Measurements from ENCODE around the gene LCE6A. TPM values are rescaled to one million over a fixed set of nuclear protein-coding genes. Genes with fewer than 3 reads are reported as not detected.

LCE6A gene
- total RNA-seq, 1 donor from 2014 or later = not detected

Other genes with a start within 250 kb of the LCE6A start
- gene LCE3C, start 242.6 kb upstream of the LCE6A start, total RNA-seq = not detected in 2 replicates
- gene LCE3B, start 229.0 kb upstream of the LCE6A start, total RNA-seq = not detected in 2 replicates
- gene LCE3A, start 219.8 kb upstream of the LCE6A start, total RNA-seq = not detected in 2 replicates
- not detected in 2 replicates for gene LCE2D, start 179.5 kb upstream of the LCE6A start, total RNA-seq
- not detected in 2 replicates for gene LCE2C, start 167.6 kb upstream of the LCE6A start, total RNA-seq
- gene LCE2B, start 156.7 kb upstream of the LCE6A start, total RNA-seq = not detected in 2 replicates
- not detected in 2 replicates for gene LCE2A, start 144.5 kb upstream of the LCE6A start, total RNA-seq
- not detected in 2 replicates for gene LCE4A, start 134.7 kb upstream of the LCE6A start, total RNA-seq
- not detected in 2 replicates for gene KPRP, start 84.8 kb upstream of the LCE6A start, total RNA-seq
- gene LCE1F, start 67.7 kb upstream of the LCE6A start, total RNA-seq = not detected in 2 replicates
- not detected in 2 replicates for gene LCE1E, start 56.6 kb upstream of the LCE6A start, total RNA-seq
- not detected in 2 replicates for gene LCE1D, start 46.1 kb upstream of the LCE6A start, total RNA-seq
- gene LCE1C, start 36.2 kb upstream of the LCE6A start, total RNA-seq = not detected in 2 replicates
- not detected in 2 replicates for gene LCE1B, start 30.9 kb upstream of the LCE6A start, total RNA-seq
- not detected in 2 replicates for gene LCE1A, start 15.4 kb upstream of the LCE6A start, total RNA-seq
- gene LCE7A, start 17.1 kb downstream of the LCE6A start, total RNA-seq = not detected in 2 replicates
- gene SMCP, start 35.5 kb downstream of the LCE6A start, total RNA-seq = not detected in 2 replicates
- gene IVL, start 65.7 kb downstream of the LCE6A start, total RNA-seq = 1.2 and 2.3 TPM in 2 replicates
- not detected in 2 replicates for gene SPRR5, start 104.3 kb downstream of the LCE6A start, total RNA-seq
- gene SPRR4, start 127.8 kb downstream of the LCE6A start, total RNA-seq = not detected in 2 replicates
- gene SPRR1A, start 141.2 kb downstream of the LCE6A start, total RNA-seq = not detected in 2 replicates
- 1.1 TPM in 1 of 2 replicates, not detected in the other for gene SPRR3, start 158.9 kb downstream of the LCE6A start, total RNA-seq
- 0.63 TPM in 1 of 2 replicates, not detected in the other for gene SPRR1B, start 188.3 kb downstream of the LCE6A start, total RNA-seq
- gene SPRR2D, start 198.3 kb downstream of the LCE6A start, total RNA-seq = 2.4 and 8.0 TPM in 2 replicates
- 1.0 and 3.9 TPM in 2 replicates for gene SPRR2A, start 214.7 kb downstream of the LCE6A start, total RNA-seq
- not detected in 2 replicates for gene SPRR2B, start 228.8 kb downstream of the LCE6A start, total RNA-seq